Esophagus squamous epithelium (tissue), 5 donors: ENCODE measurements around the gene ERMP1. TPM values are rescaled to one million over a fixed set of nuclear protein-coding genes. Genes with fewer than 3 reads are reported as not detected.

Source experiments
- DNase-seq: peaks from one replicate; lab custom pipeline; 2025; lab: John Stamatoyannopoulos, UW
- H3K27ac ChIP-seq, 4 donors: fragments of 200-600 bp; sonication (generic); one replicate each; pipeline ENCODE4 v1.5.1; 2016 to 2019; ENCODE audit warnings: mild to moderate bottlenecking in 1 of 4
- H3K27me3 ChIP-seq, 4 donors: fragments of 200-600 bp; sonication (generic); 1 replicate in 3 of 4; 2 replicates in 1 of 4; pipeline versions ENCODE4 v1.5.1 to v1.6.0; 2017 to 2021; ENCODE audit warnings: antibody characterized with exemption in 1 of 4
- H3K36me3 ChIP-seq, 3 donors: fragments of 200-600 bp; sonication (generic); one replicate each; pipeline ENCODE4 v1.5.1; 2016 to 2019
- H3K4me1 ChIP-seq, 3 donors: fragments of 200-600 bp; sonication (generic); one replicate each; pipeline ENCODE4 v1.5.1; 2017 to 2019
- H3K4me3 ChIP-seq, 4 donors: fragments of 200-600 bp; sonication (generic); 1 replicate in 3 of 4; 2 replicates in 1 of 4; pipeline ENCODE4 v1.5.1; 2016 to 2019; ENCODE audit warnings: mild to moderate bottlenecking in 2 of 4, moderate library complexity in 1 of 4
- H3K9me3 ChIP-seq, 3 donors: fragments of 200-600 bp; sonication (generic); one replicate each; pipeline ENCODE4 v1.5.1; 2016 to 2019
- CTCF ChIP-seq, 6 experiments: fragments of 450-650 bp in 4 of 6; fragments of 200-600 bp in 2 of 6; sonication (generic) in 2 of 6; IDR thresholded peaks; one replicate each; pipeline ENCODE4 v1.5.1; 2016 to 2019; ENCODE audit warnings: antibody characterized with exemption in 6 of 6, mild to moderate bottlenecking in 4 of 6, moderate library complexity in 4 of 6
- POLR2A ChIP-seq, 4 donors: fragments of 450-650 bp; IDR thresholded peaks; one replicate each; pipeline ENCODE4 v1.6.1; 2017; ENCODE audit warnings: antibody characterized with exemption in 4 of 4, mild to moderate bottlenecking in 4 of 4, moderate library complexity in 3 of 4
- WGBS, 2 donors: methylation state at CpG; one replicate each; pipeline ENCODE4 v1.1.5; 2018; 5-methylcytosine and 5-hydroxymethylcytosine counted together
- intact Hi-C: fragments of 100-400 bp; cut with DNase I; formaldehyde crosslinking; loops from one replicate; pipeline ENCODE4 v1.15.0; 2022
- total RNA-seq, 4 donors: library from RNA; depleted of rRNA; stranded (reverse); fragments of >200 nt; gene quantifications; one replicate each; pipeline ENCODE4 v1.1.0, GENCODE V29; 2016
- donor health status: DM: yes; HTN: yes; CAD: no.

Gene ERMP1
- total RNA-seq, 4 donors from 2014 or later: 24.4 to 38.2 (median 29.9) TPM

GRCh38 chr9:5848372-5848882 is 15.5 kb upstream of the ERMP1 start:
- no peaks in the 10 kb centered on the region for H3K27me3 ChIP-seq
- H3K4me3 ChIP-seq: no peak overlapping the region
- DNase-seq: no peak
- no peaks in the 10 kb centered on the region for H3K36me3 ChIP-seq
- WGBS, 2 donors: 79 to 87% methylated on average over 3 of the region's 3 CpGs
- no peaks in the 10 kb centered on the region for H3K9me3 ChIP-seq
- no peak overlapping the region for H3K27ac ChIP-seq
- no peak for TF ChIP-seq CTCF (IDR thresholded peaks at IDR 0.05)
- no peak for TF ChIP-seq POLR2A (IDR thresholded peaks at IDR 0.05)
- peaks cover 5 to 38% (median 16%) of the 10 kb centered on the region in 3 donors for H3K4me1 ChIP-seq
- intact Hi-C loops: no loop called here

- Histone ChIP-seq H3K4me1 (peaks cover 5 to 33% (median 15%) of the 10 kb centered on the region in 3 donors), H3K27me3 (no peaks in the 10 kb centered on the region), H3K36me3 (no peaks in the 10 kb centered on the region), H3K9me3 (no peaks in the 10 kb centered on the region), H3K4me3 (no peak overlapping the region), H3K27ac (no peak overlapping the region)
- intact Hi-C loops: no loop called here
- 76 to 86% methylated on average over 4 of the region's 4 CpGs for WGBS, 2 donors
- no peak for DNase-seq
- TF ChIP-seq POLR2A (IDR thresholded peaks at IDR 0.05) (no peak), CTCF (IDR thresholded peaks at IDR 0.05) (no peak)
Observed at GRCh38 chr9:5846501-5846921, 13.6 kb upstream of the ERMP1 start.

GRCh38 chr9:5846096-5846495 is 13.2 kb upstream of the ERMP1 start:
- no peaks in the 10 kb centered on the region for H3K9me3 ChIP-seq
- WGBS, 2 donors: no CpG with 5 or more reads among the region's 1 CpG
- H3K4me1 ChIP-seq: peaks cover 3 to 29% (median 13%) of the 10 kb centered on the region in 3 donors
- TF ChIP-seq CTCF (IDR thresholded peaks at IDR 0.05): no peak
- no peak for TF ChIP-seq POLR2A (IDR thresholded peaks at IDR 0.05)
- H3K27me3 ChIP-seq: no peaks in the 10 kb centered on the region
- no peak overlapping the region for H3K27ac ChIP-seq
- DNase-seq: no peak
- no peak overlapping the region for H3K4me3 ChIP-seq
- H3K36me3 ChIP-seq: no peaks in the 10 kb centered on the region
- intact Hi-C loops: no loop called here

GRCh38 chr9:5845157-5845531 is 12.2 kb upstream of the ERMP1 start:
- H3K4me1 ChIP-seq: peaks cover 0 to 22% (median 9%) of the 10 kb centered on the region in 3 donors
- no peak for DNase-seq
- no peak for TF ChIP-seq CTCF (IDR thresholded peaks at IDR 0.05)
- no peak for TF ChIP-seq POLR2A (IDR thresholded peaks at IDR 0.05)
- H3K9me3 ChIP-seq: no peaks in the 10 kb centered on the region
- no peaks in the 10 kb centered on the region for H3K27me3 ChIP-seq
- 75 to 89% methylated on average over 1 of the region's 1 CpG for WGBS, 2 donors
- H3K4me3 ChIP-seq: no peak overlapping the region
- no peak overlapping the region for H3K27ac ChIP-seq
- intact Hi-C loops: no loop called here
- H3K36me3 ChIP-seq: no peaks in the 10 kb centered on the region

GRCh38 chr9:5843794-5844471 is 11.0 kb upstream of the ERMP1 start:
- H3K36me3 ChIP-seq: no peaks in the 10 kb centered on the region
- WGBS, 2 donors: 38 to 45% methylated on average over 3 to 8 of the region's 8 CpGs
- H3K27ac ChIP-seq: peak overlapping the region in 2 of 4 donors; percentile 36 to 39
- H3K27me3 ChIP-seq: no peaks in the 10 kb centered on the region
- no peak for DNase-seq
- intact Hi-C loops: no loop called here
- no peak for TF ChIP-seq CTCF (IDR thresholded peaks at IDR 0.05)
- no peak for TF ChIP-seq POLR2A (IDR thresholded peaks at IDR 0.05)
- no peak overlapping the region for H3K4me3 ChIP-seq
- H3K9me3 ChIP-seq: no peaks in the 10 kb centered on the region
- H3K4me1 ChIP-seq: peaks cover 0 to 33% (median 17%) of the 10 kb centered on the region in 3 donors
